Occipital lobe (tissue), 2 donors: ENCODE results near the gene LARP7. TPM values are rescaled to one million over a fixed set of nuclear protein-coding genes. Genes with fewer than 3 reads are reported as not detected.
"Not testable (repeated sequence)": the region's sequence is repeated elsewhere in the genome, so short reads cannot be mapped to it uniquely, and the experiment has no call there.

Source experiments
- DNase-seq: peaks from one replicate; lab custom pipeline; 2025; lab: John Stamatoyannopoulos, UW
- total RNA-seq: library from RNA; depleted of rRNA; stranded (reverse); fragments of >200 nt; gene quantifications from one replicate; pipeline ENCODE4 v1.2.3, GENCODE V29; 2014

The LARP7 gene
- 26.0 TPM for total RNA-seq

DNA sequence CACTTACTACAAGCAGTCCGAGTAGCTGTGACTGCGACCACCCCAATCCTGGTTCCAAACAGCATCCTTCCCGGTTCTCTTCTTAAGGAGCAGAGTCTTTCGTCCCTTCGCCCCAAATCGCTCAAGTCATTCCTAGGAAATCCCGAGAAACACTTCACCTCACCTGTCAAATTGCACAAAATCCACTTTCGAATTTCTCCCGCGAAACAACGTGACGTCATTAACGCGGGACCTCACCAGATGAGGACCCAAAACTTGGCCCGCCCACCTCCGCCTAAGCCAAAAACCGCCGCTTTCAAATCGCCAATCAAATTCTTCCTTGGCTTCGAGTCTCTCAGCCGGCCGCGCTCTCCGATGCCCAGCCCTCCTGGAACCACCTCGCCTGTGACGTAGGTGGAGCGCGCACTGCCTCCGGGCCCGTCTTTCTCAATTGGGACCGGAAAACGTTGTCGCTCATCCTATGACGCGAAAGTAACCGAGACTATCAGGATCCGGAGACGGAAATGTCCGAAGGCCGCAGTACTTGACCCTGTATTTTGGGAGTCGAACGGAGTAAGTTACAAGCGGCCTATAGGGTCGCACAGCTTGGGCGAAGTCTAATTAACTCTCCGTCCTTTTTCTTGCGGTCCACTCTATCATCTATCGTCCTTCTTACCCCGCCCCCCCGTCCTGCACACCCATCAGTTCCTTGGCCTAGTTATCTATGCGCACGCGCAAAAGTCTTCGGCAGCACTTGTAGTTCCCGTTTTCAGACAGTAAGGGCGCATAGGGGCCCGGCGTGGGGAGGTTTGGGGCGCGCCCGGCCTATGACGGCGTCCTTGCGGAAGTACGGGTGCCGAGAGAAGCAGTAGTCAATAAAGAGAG is at the start of gene LARP7, which contains the start of gene ZGRF1:
LARP7 (plus strand) TSS at position 456 of the 864 bp plus-strand sequence. CDS start 7,527 bp downstream, outside the sequence.
ZGRF1 (minus strand) TSS at position 222 of the 864 bp plus-strand sequence. CDS start 3,733 bp downstream, outside the sequence.
- peak; percentile 97 for DNase-seq

DNA sequence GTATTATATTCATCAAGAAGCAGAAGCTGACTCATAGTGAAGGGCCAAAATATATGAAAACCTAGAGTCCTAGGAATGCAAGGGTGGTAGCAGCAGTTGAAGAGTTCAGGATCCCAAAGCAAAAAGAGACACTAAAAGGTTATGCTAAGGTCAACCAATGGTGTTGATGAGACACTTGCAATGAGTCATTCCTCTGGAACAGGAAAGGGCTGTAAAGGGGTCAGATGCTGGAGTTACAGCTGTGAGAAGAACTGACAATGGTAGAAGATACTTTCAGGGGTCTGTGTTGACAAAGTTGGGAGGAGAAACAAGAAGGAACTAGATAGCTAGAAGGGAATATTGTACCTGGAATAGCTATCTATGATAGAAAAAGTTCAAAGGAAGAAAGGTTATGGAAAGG is 47.7 kb upstream of the LARP7 start:
- no peak for DNase-seq

DNA sequence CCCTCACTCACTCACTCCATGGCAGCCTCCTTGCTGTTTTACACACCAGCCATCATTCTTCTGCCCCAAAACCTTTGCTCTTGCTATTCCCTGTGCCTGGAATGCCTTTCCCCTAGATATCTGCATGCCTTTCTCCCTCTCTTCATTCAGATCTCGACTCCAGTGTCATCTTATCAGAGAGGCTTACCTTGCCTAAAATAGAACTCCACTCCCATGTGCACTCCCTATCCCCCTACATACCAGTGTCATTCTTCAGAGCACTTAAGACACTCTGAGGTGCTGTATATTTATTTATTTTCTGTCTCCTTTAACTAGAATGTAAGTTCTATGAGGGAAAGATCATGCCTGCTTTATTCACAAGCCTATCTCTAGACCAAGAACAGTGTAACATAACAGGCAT is 45.4 kb upstream of the LARP7 start:
- DNase-seq: no peak

DNA sequence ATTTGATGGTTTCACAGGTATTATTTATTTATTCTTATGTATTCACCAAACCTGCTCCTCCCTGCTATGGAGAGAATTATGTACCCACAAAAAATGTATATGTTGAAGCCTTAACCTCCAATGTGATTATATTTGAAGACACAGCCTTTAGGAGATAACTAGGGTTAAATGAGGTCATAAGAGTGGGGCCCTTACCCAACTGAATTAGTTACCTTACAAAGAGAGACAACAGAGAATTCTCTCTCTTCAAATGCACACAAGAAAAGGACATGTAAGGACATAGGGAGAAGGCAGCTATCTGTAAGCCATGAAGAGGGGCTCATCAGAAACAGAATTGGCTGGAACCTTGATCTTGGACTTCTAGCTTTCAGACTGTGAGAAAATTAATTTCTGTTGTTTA is 44.2 kb upstream of the LARP7 start:
- no peak for DNase-seq

DNA sequence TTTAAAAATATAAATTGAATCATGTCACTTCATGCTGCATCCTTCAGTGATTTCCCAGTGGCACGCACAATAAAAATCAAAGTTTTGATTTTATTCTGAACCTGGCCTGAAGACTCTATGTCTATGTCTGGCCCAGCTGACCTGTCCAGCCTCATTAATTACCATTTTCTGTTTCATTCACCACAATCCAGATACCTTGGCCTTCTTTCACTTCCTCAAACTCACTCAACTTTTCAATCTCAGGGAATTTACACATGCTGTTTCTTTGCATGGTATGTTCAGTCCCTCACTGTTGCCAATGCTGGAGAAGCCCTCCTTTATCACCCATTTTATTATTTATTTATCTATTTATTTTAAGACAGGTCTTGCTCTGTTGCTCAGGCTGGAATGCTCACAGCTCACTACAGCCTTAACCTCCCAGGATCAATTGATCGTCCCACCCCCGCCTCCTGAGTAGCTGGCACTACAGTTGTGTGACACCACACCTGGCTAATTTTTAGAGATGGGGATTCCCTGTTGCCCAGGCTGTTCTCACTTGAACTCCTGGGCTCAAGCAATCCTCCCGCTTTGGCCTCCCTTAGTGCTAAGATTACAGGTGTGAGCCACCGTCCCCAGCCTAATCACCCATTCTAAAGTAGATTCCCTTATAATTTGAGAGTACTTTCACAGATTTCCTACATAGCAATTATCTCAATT is 43.4 kb upstream of the LARP7 start:
- DNase-seq: no peak

DNA sequence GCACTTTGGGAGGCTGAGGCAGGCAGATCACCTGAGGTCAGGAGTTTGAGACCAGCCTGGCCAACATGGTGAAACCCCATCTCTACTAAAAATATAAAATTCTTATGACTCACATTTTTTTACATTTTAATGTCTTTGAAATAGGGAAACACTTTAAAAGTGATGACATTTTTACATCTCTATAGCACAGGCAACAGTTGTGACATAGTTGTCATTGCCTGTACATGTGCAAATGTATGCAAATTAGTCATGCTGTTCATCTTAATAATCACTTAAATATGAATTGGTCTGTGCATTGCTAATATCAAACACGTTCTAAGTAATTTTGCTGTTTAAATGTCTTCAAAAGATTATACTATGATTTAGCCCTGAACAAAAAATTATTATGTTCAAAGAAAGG is 42.0 kb upstream of the LARP7 start:
- DNase-seq: no peak

DNA sequence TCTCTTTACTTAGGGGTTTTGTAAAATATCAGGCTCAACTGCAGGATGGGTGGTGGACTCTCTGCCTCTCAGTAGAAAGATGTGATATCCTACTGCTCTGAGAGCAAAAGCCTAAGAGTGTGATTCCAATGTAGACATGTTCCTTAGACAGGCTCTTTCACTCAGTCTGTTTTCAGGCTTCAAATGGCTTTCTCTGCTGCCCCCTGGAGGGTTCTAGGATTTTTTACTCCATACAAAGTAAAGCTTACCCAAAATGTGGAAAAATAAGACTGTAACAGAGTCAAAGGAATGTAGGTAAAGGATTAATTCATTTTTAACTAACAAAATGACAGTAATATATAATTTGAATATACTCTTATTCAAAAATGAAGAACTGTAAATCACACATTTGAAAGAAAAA is 32.4 kb upstream of the LARP7 start:
- DNase-seq: peak; percentile 46

DNA sequence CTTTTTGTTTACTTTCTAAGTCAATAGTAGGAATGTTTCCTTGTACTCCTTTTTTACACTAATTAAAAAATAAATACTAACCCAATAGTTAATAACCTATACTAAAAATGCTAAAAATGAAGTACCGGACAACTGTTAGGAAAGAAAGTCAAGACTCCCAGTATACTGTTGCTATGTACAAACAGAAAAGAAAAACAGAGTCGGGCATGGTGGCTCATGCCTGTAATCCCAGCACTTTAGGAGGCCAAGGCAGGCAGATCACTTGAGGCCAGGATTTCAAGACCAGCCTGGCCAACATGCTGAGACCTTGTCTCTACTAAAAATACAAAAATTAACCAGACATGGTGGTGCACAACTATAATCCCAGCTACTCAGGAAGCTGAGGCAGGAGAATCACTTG is 24.1 kb upstream of the LARP7 start:
- DNase-seq: not testable (repeated sequence)

DNA sequence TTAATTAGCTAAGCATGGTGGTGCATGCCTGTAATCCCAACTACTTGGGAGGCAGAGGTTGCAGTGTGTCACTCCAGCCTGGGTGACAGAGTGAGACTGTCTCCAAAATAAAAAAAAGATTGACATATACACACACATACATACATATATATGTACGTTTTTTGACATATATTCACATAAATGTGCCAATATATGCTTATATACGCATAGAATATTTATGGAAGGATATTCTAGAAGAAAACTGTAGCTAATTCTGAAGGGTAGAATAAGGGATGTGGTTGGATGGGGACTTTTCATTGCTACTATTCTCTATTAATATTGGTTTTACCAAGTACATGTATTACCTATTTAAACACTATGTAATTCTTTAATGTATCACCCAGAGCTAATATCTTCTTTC is 20.0 kb upstream of the LARP7 start:
- DNase-seq: no peak

DNA sequence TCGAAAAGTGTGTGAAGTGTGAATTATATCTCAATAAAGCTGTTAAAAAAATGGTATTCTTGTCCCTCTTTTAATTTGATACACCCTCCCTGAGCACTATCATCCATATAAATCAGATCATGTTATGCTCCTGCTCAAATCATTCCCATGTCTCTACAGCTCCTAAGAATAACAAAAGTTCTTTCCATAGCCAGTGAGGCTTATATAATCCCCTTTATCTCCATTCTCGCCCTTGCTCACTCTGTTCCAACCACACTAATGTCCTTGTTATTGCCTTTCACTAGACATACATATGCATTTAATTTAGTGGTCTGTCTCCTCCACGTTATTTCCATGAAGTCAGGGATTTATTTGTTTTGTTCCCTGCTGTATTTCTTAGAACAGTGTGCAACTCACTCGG is 10.7 kb upstream of the LARP7 start:
- no peak for DNase-seq

DNA sequence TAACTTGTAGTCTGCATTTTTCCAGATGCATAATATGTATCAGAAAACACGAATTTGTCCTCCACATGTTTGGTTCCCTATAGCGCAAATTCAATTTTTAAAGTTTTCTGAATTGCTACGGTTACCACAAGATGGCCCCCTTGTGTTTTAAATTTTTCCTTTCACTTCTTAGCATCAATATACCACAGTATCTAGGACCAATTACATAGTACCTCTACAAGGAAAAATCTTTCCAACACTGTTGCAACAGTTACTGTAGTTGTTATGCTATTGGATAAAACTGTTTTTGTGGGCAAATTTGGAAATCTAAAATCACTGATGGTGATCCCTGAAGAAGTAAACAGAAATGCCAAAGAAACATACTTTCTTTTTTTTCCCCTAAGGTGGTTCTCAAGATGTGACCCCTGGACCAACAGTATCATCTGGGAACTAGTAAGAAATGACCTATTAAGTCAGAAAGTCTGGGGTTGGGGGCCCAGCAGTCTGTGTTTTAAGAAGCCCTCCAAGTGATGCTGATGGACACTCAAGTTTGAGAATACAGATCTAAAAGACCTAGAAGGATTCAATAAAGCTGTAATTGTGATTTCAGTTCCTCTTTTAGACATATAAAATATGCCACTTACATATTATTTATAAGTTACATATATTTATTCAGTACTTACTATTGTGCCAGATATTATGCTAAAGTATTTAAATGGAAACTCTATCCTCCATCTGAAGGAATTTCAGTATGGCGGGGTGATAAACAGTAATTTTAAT is 3.3 kb upstream of the LARP7 start:
- no peak for DNase-seq

DNA sequence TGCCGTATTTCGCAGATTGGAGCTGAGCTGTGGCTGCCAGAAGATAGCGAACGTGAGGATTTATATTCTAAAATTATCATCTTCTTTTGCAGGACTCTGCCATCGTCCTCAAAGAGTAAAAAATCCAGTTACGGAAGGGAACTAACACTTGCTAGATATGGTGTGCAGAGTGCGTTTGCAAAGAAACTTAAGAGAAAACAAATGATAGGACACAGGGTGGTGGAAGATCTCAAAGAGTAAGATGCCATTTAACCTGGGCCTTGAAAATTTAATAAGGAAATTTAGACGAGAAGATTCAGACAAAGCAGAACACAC is 566 bp downstream of the LARP7 start:
- no peak for DNase-seq

DNA sequence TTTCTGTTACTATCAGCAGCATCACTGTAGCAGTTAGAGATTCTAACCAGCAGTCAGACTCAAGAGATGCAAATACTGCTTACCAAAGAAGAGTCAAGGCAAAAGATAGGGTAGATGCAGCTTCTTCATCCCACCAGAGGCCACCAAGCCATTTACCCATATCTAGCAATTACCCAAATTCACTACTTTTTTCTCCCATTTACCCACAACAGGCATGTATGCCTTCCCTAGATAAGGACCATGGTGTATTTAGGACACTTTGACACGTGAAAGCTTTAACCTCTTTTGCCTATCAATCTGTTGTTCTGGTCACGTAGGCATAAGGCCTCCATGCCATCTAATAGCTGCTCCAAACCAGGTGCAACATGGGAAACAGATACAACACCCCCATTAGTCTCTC is 5.6 kb downstream of the LARP7 start:
- no peak for DNase-seq

DNA sequence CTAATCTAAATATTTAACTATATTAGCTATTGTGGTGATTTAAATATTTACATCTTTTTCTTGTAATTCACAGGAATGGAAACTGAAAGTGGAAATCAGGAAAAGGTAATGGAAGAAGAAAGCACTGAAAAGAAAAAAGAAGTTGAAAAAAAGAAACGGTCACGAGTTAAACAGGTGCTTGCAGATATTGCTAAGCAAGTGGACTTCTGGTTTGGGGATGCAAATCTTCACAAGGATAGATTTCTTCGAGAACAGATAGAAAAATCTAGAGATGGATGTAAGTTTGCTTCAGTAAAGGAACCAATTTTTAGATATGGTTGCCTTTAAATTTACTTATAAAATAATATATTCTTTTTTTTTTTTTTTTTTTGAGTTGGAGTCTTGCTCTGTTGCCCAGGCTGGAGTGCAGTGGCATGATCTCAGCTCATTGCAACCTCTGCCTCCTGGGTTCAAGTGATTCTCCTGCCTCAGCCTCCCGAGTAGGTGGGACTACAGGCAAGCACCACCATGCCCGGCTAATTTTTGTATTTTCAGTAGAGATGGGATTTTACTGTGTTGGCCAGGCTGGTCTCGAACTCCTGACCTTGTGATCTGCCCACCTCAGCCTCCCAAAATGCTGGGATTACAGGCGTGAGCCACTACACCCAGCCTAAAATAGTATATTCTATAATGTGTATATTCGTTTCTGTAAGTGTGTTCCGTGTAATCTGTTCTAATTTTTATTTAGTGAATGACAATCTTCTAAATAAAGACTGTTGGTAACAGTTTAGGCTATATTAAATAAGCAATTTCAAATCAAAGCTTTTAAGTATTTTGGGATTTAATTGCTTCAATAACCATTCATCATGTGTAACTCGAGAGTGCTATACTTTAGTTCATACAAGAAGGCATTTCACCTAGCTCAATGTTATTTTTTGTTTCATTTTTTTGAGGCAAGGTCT is 7.9 kb downstream of the LARP7 start:
- not testable (repeated sequence) for DNase-seq

DNA sequence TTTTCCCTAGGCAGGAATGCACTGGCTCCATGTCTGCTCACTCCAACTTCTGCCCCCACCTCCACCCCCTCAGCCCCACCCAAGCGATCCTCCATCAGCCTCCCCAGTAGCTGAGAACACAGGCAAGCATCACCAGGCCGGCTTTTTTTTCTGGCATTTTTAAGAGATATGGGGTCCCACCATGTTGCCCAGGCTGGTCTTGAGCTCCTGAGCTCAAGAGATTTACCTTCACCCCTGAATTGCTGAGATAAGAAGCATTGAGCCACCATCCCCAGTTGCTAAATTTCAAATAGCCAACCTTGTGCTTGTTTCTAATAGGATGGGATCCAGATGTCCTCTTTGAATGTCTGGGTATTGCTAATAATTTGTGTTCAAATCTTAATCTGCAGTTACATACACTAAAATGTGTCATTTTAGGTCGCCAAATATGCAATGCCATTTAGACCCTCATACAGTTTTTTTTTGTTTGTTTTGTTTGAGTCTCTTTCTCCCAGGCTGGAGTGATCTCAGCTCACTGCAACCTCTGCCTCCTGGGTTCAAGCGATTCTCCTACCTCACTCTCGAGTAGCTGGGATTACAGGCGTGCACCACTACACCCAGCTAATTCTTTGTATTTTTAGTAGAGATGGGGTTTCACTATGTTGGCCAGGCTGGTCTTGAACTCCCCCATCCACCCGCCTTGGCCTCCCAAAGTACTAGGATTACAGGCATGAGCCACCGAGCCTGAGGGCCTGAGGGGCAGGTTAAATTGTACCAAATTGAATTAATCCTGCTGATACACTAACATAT is 8.8 kb downstream of the LARP7 start:
- no peak for DNase-seq

DNA sequence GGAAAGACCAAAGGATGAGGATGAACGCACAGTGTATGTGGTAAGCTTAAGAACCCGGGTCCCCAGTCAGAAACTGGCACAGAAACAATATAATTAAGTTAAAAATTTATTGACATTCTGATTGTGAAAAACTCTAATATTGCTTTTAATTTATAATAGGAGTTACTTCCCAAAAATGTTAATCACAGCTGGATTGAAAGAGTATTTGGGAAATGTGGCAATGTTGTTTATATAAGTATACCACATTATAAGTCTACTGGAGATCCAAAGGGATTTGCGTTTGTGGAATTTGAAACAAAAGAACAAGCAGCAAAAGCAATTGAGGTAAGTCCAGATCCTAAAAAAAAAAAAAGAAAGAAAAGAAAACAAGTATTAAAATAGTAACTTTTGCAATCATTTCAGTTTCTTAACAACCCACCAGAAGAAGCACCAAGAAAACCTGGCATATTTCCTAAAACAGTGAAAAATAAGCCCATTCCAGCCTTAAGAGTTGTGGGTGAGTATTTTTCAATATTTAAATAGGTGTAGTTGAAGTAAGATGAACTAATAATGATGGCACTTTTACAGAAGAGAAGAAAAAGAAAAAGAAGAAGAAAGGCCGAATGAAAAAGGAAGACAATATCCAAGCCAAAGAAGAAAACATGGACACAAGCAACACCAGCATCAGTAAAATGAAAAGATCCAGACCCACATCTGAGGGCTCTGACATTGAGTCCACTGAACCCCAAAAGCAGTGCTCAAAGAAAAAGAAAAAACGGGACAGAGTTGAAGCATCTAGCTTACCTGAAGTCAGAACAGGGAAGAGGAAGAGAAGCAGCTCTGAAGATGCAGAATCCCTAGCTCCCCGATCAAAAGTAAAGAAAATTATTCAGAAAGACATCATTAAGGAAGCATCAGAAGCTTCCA is 9.9 kb downstream of the LARP7 start:
- DNase-seq: no peak

DNA sequence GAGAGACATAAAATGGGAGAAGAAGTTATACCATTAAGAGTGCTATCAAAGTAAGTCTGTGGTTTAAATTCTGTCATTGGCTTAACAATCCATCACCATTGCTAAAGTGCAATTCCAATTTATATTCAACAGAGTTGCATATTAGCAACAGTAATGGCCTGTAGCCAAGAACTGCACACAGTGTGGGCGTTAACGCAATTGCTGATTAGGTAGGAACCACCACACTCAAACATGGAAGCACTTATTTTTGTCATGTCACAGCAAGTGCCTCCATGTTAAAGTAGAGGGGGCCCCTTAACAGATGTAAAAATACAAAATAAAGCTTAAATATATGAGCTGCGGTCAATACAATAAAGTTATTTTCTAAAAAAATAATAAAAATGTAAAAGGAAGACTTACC is 10.8 kb downstream of the LARP7 start:
- no peak for DNase-seq

DNA sequence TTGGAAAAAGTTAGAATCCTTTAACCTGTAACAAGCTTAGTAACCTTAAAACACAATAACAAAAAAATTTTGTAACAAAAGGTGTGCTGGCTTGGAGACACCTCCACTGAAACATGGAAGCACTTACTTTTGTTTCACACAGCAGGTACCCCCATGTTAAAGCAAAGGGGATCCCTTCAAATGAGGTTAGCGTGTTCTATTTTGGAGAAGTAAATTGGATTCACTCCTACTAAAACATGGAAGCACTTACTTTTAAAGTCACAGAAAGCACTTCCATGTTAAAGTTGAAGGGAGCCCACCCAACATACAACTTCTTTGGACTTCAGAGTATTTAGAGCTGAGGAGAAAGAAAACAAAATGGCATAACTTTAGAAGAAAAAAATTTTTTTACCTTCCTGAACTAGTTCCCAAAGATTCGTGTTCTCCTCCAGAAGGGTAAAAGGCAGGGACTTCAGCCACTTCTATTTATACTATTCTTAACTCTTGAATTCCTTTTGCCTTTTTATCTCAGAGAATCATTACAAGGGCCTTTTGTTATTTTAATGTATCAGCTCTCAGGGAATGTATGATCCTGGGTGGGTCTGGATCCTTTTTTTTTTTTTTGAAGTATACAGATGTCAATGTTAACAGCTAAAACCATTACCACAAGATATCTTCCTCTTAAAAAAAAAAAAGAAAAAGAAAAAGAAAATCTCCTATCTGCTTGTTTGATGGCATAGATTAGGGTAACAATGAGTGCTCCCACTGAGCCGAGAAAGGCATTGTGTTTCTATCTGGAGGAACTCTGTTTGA is 11.5 kb downstream of the LARP7 start:
- DNase-seq: no peak
